AG04449 (cell line): ENCODE results near the gene HS6ST3.

Source experiments
- CTCF ChIA-PET: fragments of 350-600 bp; formaldehyde crosslinking; extraction: SDS; loops from one replicate; lab custom pipeline; 2021; ENCODE audit warnings: antibody characterized with exemption; lab: Yijun Ruan, JAX
- POLR2A ChIA-PET: fragments of 400-600, 350-600 bp; formaldehyde crosslinking; extraction: SDS; loops from one replicate; lab custom pipeline; 2020; ENCODE audit warnings: antibody characterized with exemption, inconsistent platforms; lab: Yijun Ruan, JAX
- DNase-seq: peaks from one replicate; pipeline ENCODE4 v3.0.0-alpha.2; 2010; ENCODE audit warnings: low read depth, low spot score
- H3K4me3 ChIP-seq: 2 replicates; pipeline ENCODE4 v1.5.1; 2011; ENCODE audit warnings: low read depth, mild to moderate bottlenecking, control low read depth, low read length
- CTCF ChIP-seq: IDR thresholded peaks from one replicate; pipeline ENCODE4 v1.5.1; 2011; ENCODE audit warnings: mild to moderate bottlenecking, moderate library complexity, low read length, control low read depth, inconsistent platforms; ENCODE audit not compliant: insufficient read depth; ENCODE audit errors: missing control alignments

HS6ST3 gene

GRCh38 chr13:96632536-96633320 is 542.8 kb downstream of the HS6ST3 start:
- no peak overlapping the region for H3K4me3 ChIP-seq
- ChIA-PET CTCF (no interaction called here), POLR2A (no interaction called here)
- TF ChIP-seq CTCF, result no peak
- no peak for DNase-seq

- DNase-seq, result no peak
- ChIA-PET POLR2A (no interaction called here), CTCF (no interaction called here)
- TF ChIP-seq CTCF, result no peak
- no peak overlapping the region for H3K4me3 ChIP-seq
Observed at GRCh38 chr13:96636001-96636709, 546.2 kb downstream of the HS6ST3 start.

GRCh38 chr13:96637039-96637438 is 547.1 kb downstream of the HS6ST3 start:
- no peak overlapping the region for H3K4me3 ChIP-seq
- POLR2A ChIA-PET, result no interaction called here
- TF ChIP-seq CTCF, result no peak
- CTCF ChIA-PET, result no interaction called here
- DNase-seq, result no peak

GRCh38 chr13:96646101-96646500 is 556.2 kb downstream of the HS6ST3 start:
- POLR2A ChIA-PET, result no interaction called here
- H3K4me3 ChIP-seq, result no peak overlapping the region
- TF ChIP-seq CTCF, result no peak
- DNase-seq, result no peak
- CTCF ChIA-PET, result no interaction called here

- CTCF ChIA-PET, result no interaction called here
Observed at GRCh38 chr13:96646515-96647211, 556.8 kb downstream of the HS6ST3 start.

More at GRCh38 chr13:96646515-96647211, 556.8 kb downstream of the HS6ST3 start:
- no peak for DNase-seq
- no peak overlapping the region for H3K4me3 ChIP-seq
- POLR2A ChIA-PET, result no interaction called here
- TF ChIP-seq CTCF, result no peak
